Mononuclear cell (primary cell): ENCODE data around the gene ACTL7B. TPM values are rescaled to one million over a fixed set of nuclear protein-coding genes. Genes with fewer than 3 reads are reported as not detected.
"Not testable (repeated sequence)": the region's sequence is repeated elsewhere in the genome, so short reads cannot be mapped to it uniquely, and the experiment has no call there.

ENCODE experiments used
- H3K27me3 ChIP-seq: 2 replicates; pipeline ENCODE4 v1.6.0; 2011; ENCODE audit warnings: low read length, control low read depth; ENCODE audit not compliant: insufficient read depth
- H3K4me1 ChIP-seq: 2 replicates; pipeline ENCODE4 v1.5.1; 2011; ENCODE audit warnings: mild to moderate bottlenecking, low read length, control low read depth; ENCODE audit not compliant: insufficient read depth
- H3K4me3 ChIP-seq: 2 replicates; pipeline ENCODE4 v1.5.1; 2011; ENCODE audit warnings: mild to moderate bottlenecking, low read length, moderate library complexity
- H3K9me3 ChIP-seq: 2 replicates; pipeline ENCODE4 v1.5.1; 2011; ENCODE audit warnings: low read depth, mild to moderate bottlenecking, control low read depth, low read length
- total RNA-seq: library from RNA; depleted of rRNA; stranded (reverse); fragments of >200 nt; gene quantifications from one replicate; pipeline ENCODE4 v1.2.3, GENCODE V29; 2012

ACTL7B gene
- total RNA-seq, 1 donor, result under 0.01 TPM

GRCh38 chr9:108860354-108860753 lies 4.6 kb upstream of the ACTL7B start:
- H3K4me3 ChIP-seq, result no peak overlapping the region
- H3K9me3 ChIP-seq, result no peaks in the 10 kb centered on the region
- H3K27me3 ChIP-seq, result no peaks in the 10 kb centered on the region
- no peaks in the 10 kb centered on the region for H3K4me1 ChIP-seq

GRCh38 chr9:108859459-108860114 lies 3.8 kb upstream of the ACTL7B start:
- no peaks in the 10 kb centered on the region for H3K27me3 ChIP-seq
- H3K4me3 ChIP-seq, result no peak overlapping the region
- H3K4me1 ChIP-seq, result no peaks in the 10 kb centered on the region
- H3K9me3 ChIP-seq, result no peaks in the 10 kb centered on the region

- Histone ChIP-seq H3K4me3 (no peak overlapping the region), H3K27me3 (no peaks in the 10 kb centered on the region), H3K9me3 (no peaks in the 10 kb centered on the region), H3K4me1 (no peaks in the 10 kb centered on the region)
These were observed 1.8 kb upstream of the ACTL7B start for GRCh38 chr9:108857572-108857971.

GRCh38 chr9:108855529-108855886 lies 278 bp downstream of the ACTL7B start:
- Histone ChIP-seq H3K4me3 (no peak overlapping the region), H3K4me1 (no peaks in the 10 kb centered on the region), H3K27me3 (no peaks in the 10 kb centered on the region), H3K9me3 (no peaks in the 10 kb centered on the region)

DNA sequence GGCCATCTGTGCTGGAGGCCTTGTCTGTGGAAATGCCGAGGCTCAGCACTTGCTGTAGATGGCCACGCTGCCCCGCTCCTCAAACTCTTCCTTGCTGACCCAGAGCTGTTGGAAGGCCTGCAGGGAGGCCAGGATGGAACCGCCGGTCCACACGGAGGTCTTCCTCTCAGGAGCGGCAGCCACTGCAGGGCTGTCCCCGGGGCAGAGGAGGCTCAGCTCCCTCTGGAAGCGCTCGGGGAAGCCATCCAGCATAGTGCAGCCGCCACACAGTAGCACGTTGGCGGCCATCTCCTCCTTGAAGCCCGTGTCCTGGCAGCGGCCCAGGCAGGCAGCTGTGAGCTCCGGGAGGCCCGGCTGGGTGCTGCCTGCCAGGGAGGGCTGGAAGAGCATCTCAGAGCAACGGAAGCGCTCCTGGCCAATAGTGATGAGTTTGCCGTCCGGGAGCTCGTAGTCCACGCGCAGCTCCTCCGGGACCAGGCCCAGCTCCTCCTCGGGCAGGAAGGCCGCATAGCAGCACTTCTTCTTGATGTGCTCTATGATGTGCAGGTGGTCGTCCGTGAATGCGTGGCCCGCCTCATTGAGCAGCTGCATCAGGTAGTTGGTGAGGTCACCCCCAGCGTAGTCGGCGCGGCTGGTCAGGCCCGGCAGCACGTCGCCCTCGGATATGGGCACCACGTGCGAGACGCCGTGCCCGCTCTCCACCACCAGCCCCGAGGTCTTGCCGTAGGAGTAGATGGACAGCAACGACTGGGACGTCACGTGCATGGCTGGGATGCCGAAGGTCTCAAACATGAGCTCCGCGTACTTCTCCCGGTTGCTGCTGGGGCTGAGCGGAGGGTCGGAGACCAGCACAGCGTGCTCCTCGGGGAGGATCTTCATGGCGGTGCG lies 901 bp downstream of the ACTL7B start:
- no peaks in the 10 kb centered on the region for H3K4me1 ChIP-seq
- no peaks in the 10 kb centered on the region for H3K27me3 ChIP-seq
- no peaks in the 10 kb centered on the region for H3K9me3 ChIP-seq
- H3K4me3 ChIP-seq, result no peak overlapping the region

DNA sequence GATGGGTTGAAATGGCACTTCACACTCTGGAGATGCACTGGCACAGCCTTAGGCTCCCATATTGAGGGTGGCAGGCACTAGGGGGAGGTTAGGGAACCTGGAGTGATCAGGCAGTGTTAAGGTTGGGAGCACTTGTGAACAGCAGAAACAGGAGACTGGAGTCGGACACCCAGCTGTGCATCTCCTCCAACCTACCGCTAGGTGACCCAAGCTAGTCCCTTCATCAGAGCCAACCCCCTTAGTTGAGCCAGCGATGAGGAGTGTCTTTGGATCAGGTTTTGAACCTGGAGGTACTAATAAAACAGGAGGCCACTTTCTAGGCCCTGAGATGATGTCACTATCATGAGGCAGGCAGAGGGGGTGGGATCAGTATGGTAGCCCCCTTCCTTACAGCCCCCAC lies 1.7 kb downstream of the ACTL7B start:
- H3K4me3 ChIP-seq, result no peak overlapping the region
- H3K9me3 ChIP-seq, result no peaks in the 10 kb centered on the region
- H3K4me1 ChIP-seq, result no peaks in the 10 kb centered on the region
- no peaks in the 10 kb centered on the region for H3K27me3 ChIP-seq

GRCh38 chr9:108852079-108852478 lies 3.7 kb downstream of the ACTL7B start:
- no peaks in the 10 kb centered on the region for H3K4me1 ChIP-seq
- H3K27me3 ChIP-seq, result no peaks in the 10 kb centered on the region
- no peak overlapping the region for H3K4me3 ChIP-seq
- no peaks in the 10 kb centered on the region for H3K9me3 ChIP-seq

DNA sequence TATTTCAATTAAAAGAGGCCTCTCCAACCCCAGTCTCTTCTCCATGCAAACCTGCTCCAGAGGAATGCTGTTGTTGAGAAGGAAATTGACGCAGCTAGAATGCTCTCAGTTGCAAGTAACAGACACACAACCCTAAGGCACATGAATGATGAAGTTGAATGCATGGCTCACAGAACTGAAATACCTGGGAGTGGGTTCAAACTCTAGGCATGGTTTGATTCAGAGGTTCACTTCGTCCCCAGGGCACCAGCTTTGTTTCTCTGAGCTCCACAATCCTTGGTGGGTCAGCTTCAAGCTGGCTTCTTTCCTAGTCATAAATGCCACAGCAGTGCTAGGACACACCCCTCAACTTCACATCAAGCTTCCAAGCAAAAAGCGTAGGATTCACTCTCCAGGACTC lies 4.6 kb downstream of the ACTL7B start:
- H3K4me1 ChIP-seq, result peaks cover 4% of the 10 kb centered on the region
- H3K4me3 ChIP-seq, result no peak overlapping the region
- H3K27me3 ChIP-seq, result no peaks in the 10 kb centered on the region
- H3K9me3 ChIP-seq, result no peaks in the 10 kb centered on the region

GRCh38 chr9:108850293-108850897 lies 5.4 kb downstream of the ACTL7B start:
- H3K4me1 ChIP-seq, result peaks cover 7% of the 10 kb centered on the region
- no peaks in the 10 kb centered on the region for H3K27me3 ChIP-seq
- H3K9me3 ChIP-seq, result no peaks in the 10 kb centered on the region
- no peak overlapping the region for H3K4me3 ChIP-seq

- H3K9me3 ChIP-seq, H3K4me3 ChIP-seq, H3K27me3 ChIP-seq, H3K4me1 ChIP-seq: not testable (repeated sequence)
These were observed 7.5 kb downstream of the ACTL7B start for GRCh38 chr9:108848296-108848695.

- H3K9me3 ChIP-seq, result no peaks in the 10 kb centered on the region
- no peak overlapping the region for H3K4me3 ChIP-seq
These were observed 9.8 kb downstream of the ACTL7B start for GRCh38 chr9:108845947-108846346.

DNA sequence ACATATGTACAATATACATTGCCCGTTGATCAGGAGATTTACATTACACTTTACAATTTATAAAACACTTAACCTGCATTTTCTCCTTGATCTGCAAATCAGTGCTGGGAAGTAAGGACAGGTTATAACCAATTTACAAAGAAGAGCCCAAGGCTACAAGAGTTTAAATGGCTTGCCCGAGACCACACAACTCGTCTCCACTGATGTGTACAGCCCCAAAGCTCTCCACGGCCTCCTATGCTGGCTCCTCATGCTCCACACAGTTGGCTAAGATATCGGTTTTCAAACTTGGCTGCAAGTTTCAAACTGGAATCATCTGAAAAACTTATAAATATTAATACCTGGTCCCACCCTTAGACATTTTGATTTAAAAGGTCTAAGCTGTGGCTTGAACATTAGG lies 10.3 kb downstream of the ACTL7B start:
- Histone ChIP-seq H3K9me3 (no peaks in the 10 kb centered on the region), H3K27me3 (no peaks in the 10 kb centered on the region), H3K4me1 (peaks cover 20% of the 10 kb centered on the region), H3K4me3 (no peak overlapping the region)

More at GRCh38 chr9:108845947-108846346, 9.8 kb downstream of the ACTL7B start:
- Histone ChIP-seq H3K4me1 (peaks cover 20% of the 10 kb centered on the region), H3K27me3 (no peaks in the 10 kb centered on the region)

GRCh38 chr9:108844856-108845255 lies 10.9 kb downstream of the ACTL7B start:
- Histone ChIP-seq H3K9me3 (no peaks in the 10 kb centered on the region), H3K4me3 (no peak overlapping the region), H3K27me3 (no peaks in the 10 kb centered on the region), H3K4me1 (peaks cover 20% of the 10 kb centered on the region)

GRCh38 chr9:108844391-108844790 lies 11.4 kb downstream of the ACTL7B start:
- H3K4me1 ChIP-seq, result peaks cover 20% of the 10 kb centered on the region
- H3K9me3 ChIP-seq, result no peaks in the 10 kb centered on the region
- no peak overlapping the region for H3K4me3 ChIP-seq
- H3K27me3 ChIP-seq, result no peaks in the 10 kb centered on the region

GRCh38 chr9:108842610-108843295 lies 13.0 kb downstream of the ACTL7B start:
- Histone ChIP-seq H3K4me1 (peaks cover 20% of the 10 kb centered on the region), H3K4me3 (peak overlapping the region; percentile 19), H3K9me3 (no peaks in the 10 kb centered on the region), H3K27me3 (no peaks in the 10 kb centered on the region)
